BLaER1 treated with 17β-estradiol and CSF1 and Interleukin-3, amounts not matched to agents 10 nM and 100 nM (cell line): ENCODE data around the gene FDX1.

ENCODE experiments used
- H3K27ac ChIP-seq, 11 experiments: shearing (Covaris generic); formaldehyde crosslinking; 2 replicates each; pipeline ENCODE4 v1.8.1; 2022
- H3K27me3 ChIP-seq, 11 experiments: shearing (Covaris generic); formaldehyde crosslinking; 2 replicates each; pipeline ENCODE4 v1.8.1; 2022
- H3K36me3 ChIP-seq, 11 experiments: shearing (Covaris generic); formaldehyde crosslinking; 2 replicates each; pipeline ENCODE4 v1.8.1; 2022
- H3K4me1 ChIP-seq, 10 experiments: shearing (Covaris generic); formaldehyde crosslinking; 2 replicates each; pipeline ENCODE4 v1.8.1; 2022
- H3K4me2 ChIP-seq, 11 experiments: shearing (Covaris generic); formaldehyde crosslinking; 2 replicates each; pipeline ENCODE4 v1.8.1; 2022
- H3K4me3 ChIP-seq, 10 experiments: shearing (Covaris generic); formaldehyde crosslinking; 2 replicates each; pipeline ENCODE4 v1.8.1; 2022
- H3K9ac ChIP-seq, 11 experiments: shearing (Covaris generic); formaldehyde crosslinking; 2 replicates each; pipeline ENCODE4 v1.8.1; 2022
- H3K9me3 ChIP-seq, 11 experiments: shearing (Covaris generic); formaldehyde crosslinking; replicated peaks in 1 of 11; 2 replicates each; pipeline ENCODE4 v1.8.1; 2022
- H4K20me1 ChIP-seq, 11 experiments: shearing (Covaris generic); formaldehyde crosslinking; 2 replicates each; pipeline ENCODE4 v1.8.1; 2022
- Cebpa-rat ChIP-seq, 11 experiments: shearing (Covaris generic); IDR thresholded peaks; 2 replicates each; pipeline ENCODE4 v1.8.1; 2022

The FDX1 gene

DNA sequence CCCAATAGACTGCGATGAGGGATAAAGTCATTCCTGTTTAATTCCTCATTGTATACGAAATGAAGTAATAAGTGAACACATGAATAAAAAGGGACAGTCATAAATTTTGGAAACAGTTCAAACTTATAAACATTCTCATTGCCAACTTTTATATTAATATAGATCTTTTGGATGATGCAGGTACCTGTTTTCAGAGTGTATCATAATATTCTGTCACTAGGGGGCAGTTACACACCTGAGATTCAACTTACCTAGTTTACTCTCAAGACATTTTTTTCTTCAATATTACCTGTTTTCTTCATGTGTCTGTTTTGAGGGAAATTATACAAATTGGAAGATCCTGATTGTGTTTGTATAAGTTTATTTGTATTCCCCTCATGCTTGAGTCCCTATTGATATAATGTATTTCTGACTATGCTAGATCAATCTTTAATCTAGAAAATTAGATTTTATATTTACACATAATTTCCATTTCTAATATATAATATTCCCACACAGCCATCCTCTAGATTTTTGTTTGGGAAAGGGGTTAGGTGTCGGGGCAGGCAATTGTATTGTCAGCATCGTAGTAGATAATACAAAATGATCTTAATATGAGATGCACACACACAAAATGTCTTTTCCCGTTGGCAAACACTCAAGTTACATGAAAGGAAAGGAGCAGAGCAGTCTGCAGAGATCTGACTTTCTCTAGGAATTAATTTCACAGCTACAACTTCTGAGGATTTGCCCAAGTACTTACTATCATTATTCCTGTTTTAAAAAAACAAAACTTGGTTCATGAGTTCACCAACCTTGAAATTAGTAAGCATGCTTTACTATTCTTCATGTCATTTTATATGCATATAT is 18.4 kb downstream of the FDX1 start:
- Histone ChIP-seq H3K9me3 (peaks cover 0 to 32% (median 18%) of the 10 kb centered on the region in 11 experiments; a peak in 15 of 22 replicates), H3K36me3 (peaks cover 22 to 84% (median 64%) of the 10 kb centered on the region in 11 experiments), H3K4me1 (no peaks in the 10 kb centered on the region; a peak in 1 of 20 replicates), H4K20me1 (peaks cover 0 to 41% (median 20%) of the 10 kb centered on the region in 11 experiments; a peak in 14 of 22 replicates), H3K9ac (no peak overlapping the region), H3K27me3 (no peaks in the 10 kb centered on the region), H3K27ac (no peak overlapping the region), H3K4me3 (no peak overlapping the region), H3K4me2 (no peak overlapping the region)
- TF ChIP-seq Cebpa-rat (IDR thresholded peaks at IDR 0.05), result no peak

DNA sequence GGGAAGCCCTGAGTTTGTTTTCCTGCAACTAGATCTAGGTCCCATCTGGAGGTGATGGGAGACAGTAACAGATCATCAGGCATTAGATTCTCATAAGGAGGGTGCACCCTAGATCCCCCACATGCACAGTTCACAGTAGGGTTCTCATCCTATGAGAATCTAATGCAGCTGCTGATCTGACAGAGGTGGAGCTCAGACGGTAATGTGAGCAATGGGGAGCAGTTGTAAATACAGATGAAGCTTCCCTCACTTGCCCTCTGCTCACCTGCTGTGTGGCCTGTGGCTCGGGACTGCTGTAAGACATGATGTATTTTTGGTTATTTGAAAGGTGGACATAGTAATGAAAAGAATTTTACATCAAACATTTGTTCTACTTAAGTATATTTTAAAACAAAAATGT is 20.5 kb downstream of the FDX1 start:
- peaks cover 0 to 13% (median 3%) of the 10 kb centered on the region in 10 experiments; a peak in 6 of 20 replicates for H3K4me1 ChIP-seq
- no peak overlapping the region for H3K27ac ChIP-seq
- peaks cover 22 to 81% (median 59%) of the 10 kb centered on the region in 11 experiments for H3K36me3 ChIP-seq
- no peaks in the 10 kb centered on the region for H3K27me3 ChIP-seq
- no peak overlapping the region for H3K4me3 ChIP-seq
- no peak overlapping the region for H3K4me2 ChIP-seq
- no peak overlapping the region for H3K9ac ChIP-seq
- H4K20me1 ChIP-seq, result peaks cover 0 to 53% (median 20%) of the 10 kb centered on the region in 11 experiments; a peak in 13 of 22 replicates
- H3K9me3 ChIP-seq, result peaks cover 0 to 32% (median 18%) of the 10 kb centered on the region in 11 experiments; a peak in 15 of 22 replicates
- no peak for TF ChIP-seq Cebpa-rat (IDR thresholded peaks at IDR 0.05)

DNA sequence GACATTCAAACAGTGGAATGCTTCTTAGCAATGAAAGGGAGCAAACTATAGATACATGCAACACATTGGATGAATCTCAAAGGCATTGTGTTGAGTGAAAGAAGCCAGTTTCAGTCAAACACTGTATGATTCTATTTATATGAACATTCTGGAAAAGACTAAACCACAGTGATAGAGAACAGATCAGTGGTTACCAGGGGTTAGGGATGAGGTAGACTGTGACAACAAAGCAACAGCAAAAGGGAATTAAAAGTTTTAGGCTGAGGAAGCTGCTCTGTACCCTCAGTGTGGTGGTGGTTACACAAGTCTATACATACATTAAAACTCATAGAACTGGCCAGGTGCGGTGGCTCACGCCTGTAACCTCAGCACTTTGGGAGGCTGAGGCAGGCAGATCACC is 23.0 kb downstream of the FDX1 start:
- peaks cover 0 to 32% (median 18%) of the 10 kb centered on the region in 11 experiments; a peak in 15 of 22 replicates for H3K9me3 ChIP-seq
- H3K27ac ChIP-seq, result no peak overlapping the region
- TF ChIP-seq Cebpa-rat (IDR thresholded peaks at IDR 0.05), result no peak
- H3K4me3 ChIP-seq, result no peak overlapping the region
- H3K27me3 ChIP-seq, result no peaks in the 10 kb centered on the region
- H3K4me2 ChIP-seq, result no peak overlapping the region
- H4K20me1 ChIP-seq, result peaks cover 0 to 45% (median 5%) of the 10 kb centered on the region in 11 experiments; a peak in 13 of 22 replicates
- H3K36me3 ChIP-seq, result peaks cover 13 to 76% (median 62%) of the 10 kb centered on the region in 11 experiments
- no peak overlapping the region for H3K9ac ChIP-seq
- peaks cover 0 to 14% (median 3%) of the 10 kb centered on the region in 10 experiments; a peak in 6 of 20 replicates for H3K4me1 ChIP-seq

DNA sequence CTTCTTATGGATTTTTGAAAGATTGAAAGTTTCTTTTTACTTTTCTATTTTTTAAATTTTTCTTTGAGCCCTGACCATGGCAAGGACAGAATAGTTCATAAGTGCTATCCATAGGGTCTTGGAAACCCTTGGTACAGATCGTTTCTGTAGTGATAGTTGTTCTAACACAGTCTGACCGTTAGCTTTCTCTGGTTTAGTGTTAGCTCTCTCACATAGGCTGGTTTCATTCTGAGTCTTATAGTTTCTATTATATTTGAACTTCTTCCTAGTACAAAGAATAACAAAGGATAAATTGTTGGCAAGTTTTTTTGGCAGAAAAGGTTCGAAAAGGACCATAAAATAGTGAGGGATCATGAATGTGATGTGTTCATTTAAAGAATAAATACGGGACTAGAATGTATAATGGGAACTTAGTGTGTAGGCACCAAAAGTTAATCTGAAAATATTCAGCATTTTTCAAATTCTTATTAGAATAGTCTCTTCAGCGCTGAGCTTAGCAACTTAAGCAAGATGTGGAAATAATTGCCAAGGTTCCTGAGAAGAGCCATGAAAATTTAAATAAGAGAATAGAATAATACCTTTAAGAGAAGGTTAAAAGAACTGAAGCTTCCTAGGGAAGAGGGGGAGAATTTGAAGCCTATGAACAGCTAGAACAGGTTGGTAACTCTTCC is 24.1 kb downstream of the FDX1 start:
- Histone ChIP-seq H3K27ac (no peak overlapping the region), H3K9me3 (peaks cover 0 to 32% (median 18%) of the 10 kb centered on the region in 11 experiments; a peak in 15 of 22 replicates), H4K20me1 (peaks cover 0 to 37% (median 5%) of the 10 kb centered on the region in 11 experiments; a peak in 12 of 22 replicates), H3K4me3 (no peak overlapping the region), H3K9ac (no peak overlapping the region), H3K27me3 (no peaks in the 10 kb centered on the region), H3K36me3 (peaks cover 20 to 83% (median 64%) of the 10 kb centered on the region in 11 experiments), H3K4me1 (peaks cover 0 to 14% (median 3%) of the 10 kb centered on the region in 10 experiments; a peak in 6 of 20 replicates), H3K4me2 (no peak overlapping the region)
- no peak for TF ChIP-seq Cebpa-rat (IDR thresholded peaks at IDR 0.05)

DNA sequence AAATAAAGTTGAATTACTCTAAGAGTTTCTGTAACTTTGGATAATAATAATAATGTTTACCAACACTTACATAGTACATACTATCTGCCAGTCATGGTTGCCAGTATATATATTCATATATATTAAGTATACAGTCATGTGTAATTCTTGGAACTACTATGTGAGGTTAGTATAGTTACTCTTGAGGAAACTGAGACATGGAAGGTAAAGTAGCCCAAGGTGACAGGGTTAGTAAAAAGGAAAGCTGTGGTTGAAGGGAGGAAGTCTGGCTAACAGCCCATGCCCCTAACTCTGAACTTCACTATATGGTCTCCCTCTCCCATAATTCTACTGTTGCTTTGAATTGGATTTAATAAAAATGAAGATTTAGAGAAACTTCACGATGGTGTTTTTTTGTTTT is 24.9 kb downstream of the FDX1 start:
- H3K4me1 ChIP-seq, result peaks cover 0 to 14% (median 3%) of the 10 kb centered on the region in 10 experiments; a peak in 6 of 20 replicates
- H3K27ac ChIP-seq, result no peak overlapping the region
- H3K4me3 ChIP-seq, result no peak overlapping the region
- no peak overlapping the region for H3K9ac ChIP-seq
- H3K27me3 ChIP-seq, result no peaks in the 10 kb centered on the region
- no peak overlapping the region; a peak in 2 of 22 replicates for H3K4me2 ChIP-seq
- H3K36me3 ChIP-seq, result peaks cover 28 to 85% (median 66%) of the 10 kb centered on the region in 11 experiments
- H3K9me3 ChIP-seq, result peaks cover 0 to 30% (median 18%) of the 10 kb centered on the region in 11 experiments; a peak in 15 of 22 replicates
- H4K20me1 ChIP-seq, result peaks cover 0 to 31% (median 5%) of the 10 kb centered on the region in 11 experiments; a peak in 12 of 22 replicates
- TF ChIP-seq Cebpa-rat (IDR thresholded peaks at IDR 0.05), result no peak

DNA sequence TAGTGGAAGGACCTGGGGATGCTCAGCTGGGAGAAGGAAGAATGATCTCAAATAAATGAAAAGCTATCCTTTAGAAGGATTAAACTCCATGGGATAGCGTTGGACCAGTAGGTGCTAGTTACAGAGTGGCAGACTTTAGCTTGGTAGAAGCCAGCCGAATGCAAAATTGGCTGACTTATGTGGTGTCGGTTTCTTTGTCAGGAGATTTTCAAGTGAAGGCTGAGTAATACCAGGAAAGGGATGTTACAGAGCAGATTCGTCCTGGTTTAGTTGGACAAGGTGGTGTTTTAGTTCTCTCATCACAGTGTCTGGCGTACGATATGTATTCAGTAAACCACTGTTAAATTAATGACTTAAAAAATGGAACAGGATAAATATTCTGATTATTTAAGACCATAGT is 26.0 kb downstream of the FDX1 start:
- Histone ChIP-seq H3K9me3 (peaks cover 0 to 23% (median 10%) of the 10 kb centered on the region in 11 experiments; a peak in 11 of 22 replicates), H3K4me2 (no peak overlapping the region), H4K20me1 (peaks cover 0 to 28% (median 5%) of the 10 kb centered on the region in 11 experiments; a peak in 11 of 22 replicates), H3K36me3 (peaks cover 39 to 85% (median 67%) of the 10 kb centered on the region in 11 experiments), H3K4me3 (no peak overlapping the region), H3K4me1 (peaks cover 0 to 14% (median 3%) of the 10 kb centered on the region in 10 experiments; a peak in 6 of 20 replicates), H3K9ac (no peak overlapping the region), H3K27ac (no peak overlapping the region), H3K27me3 (no peaks in the 10 kb centered on the region)
- no peak for TF ChIP-seq Cebpa-rat (IDR thresholded peaks at IDR 0.05)

DNA sequence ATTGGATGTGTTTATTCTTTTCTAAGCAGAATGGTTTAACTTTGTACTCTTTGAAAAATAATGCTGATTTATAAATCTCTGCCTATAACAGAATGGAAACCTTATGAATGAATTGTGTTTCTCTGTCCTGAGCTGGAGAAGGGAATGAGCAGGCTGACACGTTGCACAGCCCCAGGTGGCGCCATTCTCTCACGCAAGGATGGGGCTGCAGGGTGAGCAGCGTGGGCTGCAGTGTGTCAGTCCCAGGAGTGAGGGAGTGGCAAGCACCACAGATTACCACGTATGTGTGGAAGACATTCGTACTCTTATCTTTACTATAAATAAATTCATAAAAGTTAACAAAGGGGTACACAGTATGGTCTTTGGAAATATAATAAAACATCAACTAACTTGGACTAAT is 33.4 kb downstream of the FDX1 start:
- Histone ChIP-seq H3K36me3 (peaks cover 35 to 92% (median 61%) of the 10 kb centered on the region in 11 experiments), H3K4me1 (peaks cover 0 to 7% (median 0%) of the 10 kb centered on the region in 10 experiments; a peak in 2 of 20 replicates), H3K27ac (no peak overlapping the region), H3K4me3 (no peak overlapping the region), H3K9ac (no peak overlapping the region), H3K27me3 (no peaks in the 10 kb centered on the region), H4K20me1 (peaks cover 0 to 6% (median 0%) of the 10 kb centered on the region in 11 experiments; a peak in 2 of 22 replicates), H3K4me2 (no peak overlapping the region), H3K9me3 (no peaks in the 10 kb centered on the region)
- TF ChIP-seq Cebpa-rat (IDR thresholded peaks at IDR 0.05), result no peak

DNA sequence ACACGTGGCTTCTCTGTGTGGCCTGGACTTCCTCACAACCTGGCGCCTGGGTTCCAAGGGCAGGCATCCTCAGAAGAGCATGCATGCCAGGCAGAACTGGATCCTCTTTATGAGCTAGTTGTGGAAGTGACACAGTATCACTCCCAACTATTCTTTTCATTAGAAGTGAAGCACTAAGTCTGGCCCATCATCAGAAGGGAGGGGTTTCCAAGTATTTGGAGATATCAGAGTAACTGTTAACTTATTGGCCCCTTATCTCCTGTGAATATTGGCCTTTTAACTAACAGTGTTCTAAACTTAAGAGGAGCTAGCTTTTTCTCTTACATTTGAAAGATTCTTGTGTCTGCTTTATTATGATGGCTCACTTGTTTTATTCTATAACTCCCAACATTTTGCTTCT is 35.5 kb downstream of the FDX1 start:
- Histone ChIP-seq H3K4me3 (no peak overlapping the region), H3K9ac (no peak overlapping the region), H3K9me3 (no peaks in the 10 kb centered on the region), H3K27ac (no peak overlapping the region), H3K4me2 (peak overlapping the region in 1 of 11 experiments; percentile 15; a peak in 2 of 22 replicates), H3K36me3 (peaks cover 23 to 82% (median 45%) of the 10 kb centered on the region in 11 experiments; a peak in 21 of 22 replicates), H4K20me1 (peaks cover 0 to 5% (median 0%) of the 10 kb centered on the region in 11 experiments; a peak in 2 of 22 replicates), H3K27me3 (no peaks in the 10 kb centered on the region), H3K4me1 (peaks cover 0 to 12% (median 0%) of the 10 kb centered on the region in 10 experiments; a peak in 2 of 20 replicates)
- TF ChIP-seq Cebpa-rat (IDR thresholded peaks at IDR 0.05), result no peak
